HG02970 (cell line): ENCODE data around the gene UGT1A4.

Experiments used
- ATAC-seq: cut with Tn5 transposase; IDR thresholded peaks from one replicate; pipeline ENCODE4 v1.9.1; 2021; ENCODE audit warnings: mild to moderate bottlenecking, moderate library complexity, moderate number of reproducible peaks; ENCODE audit not compliant: unreplicated experiment, low FRiP score

Gene UGT1A4

GRCh38 chr2:233807215-233807865, 88.8 kb downstream of the UGT1A4 start:
- no peak for ATAC-seq

- no peak for ATAC-seq
Observed at GRCh38 chr2:233807966-233808935, 89.7 kb downstream of the UGT1A4 start.

- ATAC-seq: no peak
Observed at GRCh38 chr2:233810385-233810784, 91.8 kb downstream of the UGT1A4 start.

GRCh38 chr2:233811087-233811486, 92.6 kb downstream of the UGT1A4 start:
- no peak for ATAC-seq

GRCh38 chr2:233811732-233812131, 93.2 kb downstream of the UGT1A4 start:
- no peak for ATAC-seq

- no peak for ATAC-seq
Observed at GRCh38 chr2:233813236-233814055, 94.9 kb downstream of the UGT1A4 start.

GRCh38 chr2:233814056-233814835, 95.7 kb downstream of the UGT1A4 start:
- no peak for ATAC-seq

GRCh38 chr2:233815861-233816260, 97.3 kb downstream of the UGT1A4 start:
- no peak for ATAC-seq

GRCh38 chr2:233816334-233816733, 97.8 kb downstream of the UGT1A4 start:
- no peak for ATAC-seq

- no peak for ATAC-seq
Observed at GRCh38 chr2:233816771-233817170, 98.2 kb downstream of the UGT1A4 start.

- no peak for ATAC-seq
Observed at GRCh38 chr2:233817361-233817911, 98.9 kb downstream of the UGT1A4 start.

- ATAC-seq: no peak
Observed at GRCh38 chr2:233817995-233818638, 99.6 kb downstream of the UGT1A4 start.

GRCh38 chr2:233818639-233819621, 100.4 kb downstream of the UGT1A4 start:
- ATAC-seq: no peak

GRCh38 chr2:233819884-233820773, 101.6 kb downstream of the UGT1A4 start:
- ATAC-seq: no peak

- ATAC-seq: no peak
Observed at GRCh38 chr2:233820774-233821105, 102.2 kb downstream of the UGT1A4 start.

- ATAC-seq: no peak
Observed at GRCh38 chr2:233821196-233821595, 102.7 kb downstream of the UGT1A4 start.

- ATAC-seq: no peak
Observed at GRCh38 chr2:233821709-233822100, 103.2 kb downstream of the UGT1A4 start.
